GM19193 (cell line): ENCODE measurements around the gene NCOA5.

Experiments
- POLR2A ChIP-seq: IDR thresholded peaks from 4 replicates; pipeline ENCODE4 v1.6.1; 2011; ENCODE audit not compliant: insufficient read depth, insufficient read length; ENCODE audit errors: extremely low read depth

The NCOA5 gene

GRCh38 chr20:46043556-46043955 is 46.2 kb downstream of the NCOA5 start:
- TF ChIP-seq POLR2A: no peak

- no peak for TF ChIP-seq POLR2A
Measured at GRCh38 chr20:46040902-46041535, 48.7 kb downstream of the NCOA5 start.

- TF ChIP-seq POLR2A: no peak
Measured at GRCh38 chr20:46037036-46037435, 52.7 kb downstream of the NCOA5 start.

- no peak for TF ChIP-seq POLR2A
Measured at GRCh38 chr20:46036370-46036769, 53.4 kb downstream of the NCOA5 start.

GRCh38 chr20:46035713-46036112 is 54.0 kb downstream of the NCOA5 start:
- TF ChIP-seq POLR2A: no peak

- TF ChIP-seq POLR2A: no peak
Measured at GRCh38 chr20:46035253-46035652, 54.5 kb downstream of the NCOA5 start.

- TF ChIP-seq POLR2A: no peak
Measured at GRCh38 chr20:46034039-46034438, 55.7 kb downstream of the NCOA5 start.

GRCh38 chr20:46031701-46032254 is 58.0 kb downstream of the NCOA5 start:
- no peak for TF ChIP-seq POLR2A

- TF ChIP-seq POLR2A: no peak
Measured at GRCh38 chr20:46031014-46031569, 58.7 kb downstream of the NCOA5 start.

GRCh38 chr20:46030284-46031013 is 59.3 kb downstream of the NCOA5 start:
- no peak for TF ChIP-seq POLR2A

GRCh38 chr20:46028772-46029371 is 60.9 kb downstream of the NCOA5 start, which contains the start of gene SLC12A5:
SLC12A5 (plus strand) TSS chr20:46029215; CDS start chr20:46029345, 130 bp downstream.
- TF ChIP-seq POLR2A: no peak

GRCh38 chr20:46028110-46028509 is 61.7 kb downstream of the NCOA5 start:
- TF ChIP-seq POLR2A: no peak

- no peak for TF ChIP-seq POLR2A
Measured at GRCh38 chr20:46027245-46027853, 62.4 kb downstream of the NCOA5 start.

GRCh38 chr20:46025376-46025783 is 64.4 kb downstream of the NCOA5 start:
- TF ChIP-seq POLR2A: no peak

GRCh38 chr20:46023999-46024398 is 65.8 kb downstream of the NCOA5 start:
- TF ChIP-seq POLR2A: no peak
